HCT116 (cell line): ENCODE results near the gene SLITRK2. TPM values are rescaled to one million over a fixed set of nuclear protein-coding genes. Genes with fewer than 3 reads are reported as not detected.

ENCODE experiments used
- ATAC-seq: fragments of 200-7000 bp; cut with Tn5 transposase; 2 replicates; pipeline ENCODE4 v1.9.1; 2020; ENCODE audit warnings: mild to moderate bottlenecking, moderate library complexity
- BruUV-seq: library from RNA; stranded (reverse); fragments of 400-500 nt; replicated peaks from 2 replicates; lab custom pipeline; 2021; lab: Mats Ljungman, UMichigan
- CTCF ChIA-PET: fragments of 300-600 bp; sonication (Branson Sonifier 250); formaldehyde crosslinking; loops from one replicate; lab custom pipeline; 2021; ENCODE audit warnings: antibody characterized with exemption; lab: Charles Lee
- POLR2A ChIA-PET: fragments of 300-600, 350-600 bp; sonication (Branson Sonifier 250); formaldehyde crosslinking; loops from one replicate; lab custom pipeline; 2021; ENCODE audit warnings: antibody characterized with exemption; lab: Charles Lee
- RAD21 ChIA-PET, 2 experiments: fragments of 300-600 bp; sonication (Branson Sonifier 250); formaldehyde crosslinking; loops; one replicate each; lab custom pipeline; 2023; ENCODE audit warnings: low total read pairs in 2 of 2; ENCODE audit not compliant: uncharacterized antibody in 2 of 2, unreplicated experiment in 2 of 2, low non-redundant PET in 1 of 2; lab: Charles Lee
- DNase-seq: peaks from one replicate; pipeline ENCODE4 v3.0.0-alpha.2; 2010; ENCODE audit warnings: low read depth, low spot score
- H2AFZ ChIP-seq: fragments of 200-600 bp; shearing (Covaris generic), sonication (generic); 2 replicates; pipeline ENCODE4 v1.6.1; 2017; ENCODE audit warnings: low read depth, mixed run types, mixed read lengths, antibody characterized with exemption, low read length; ENCODE audit not compliant: poor library complexity, severe bottlenecking
- H3K27ac ChIP-seq: 2 replicates; pipeline ENCODE4 v1.5.1; 2012; ENCODE audit warnings: low read depth, low read length
- H3K27me3 ChIP-seq: fragments of 200-600 bp; sonication (generic); 2 replicates; pipeline ENCODE4 v1.6.1; 2016; ENCODE audit warnings: mixed run types, low read length, mixed read lengths; ENCODE audit not compliant: insufficient read depth
- H3K36me3 ChIP-seq, 2 experiments: fragments of 200-500 bp in 1 of 2; fragments of 200-600 bp in 1 of 2; sonication (Bioruptor generic) in 1 of 2; sonication (generic) in 1 of 2; 2 replicates each; pipeline versions ENCODE4 v1.5.1 to v1.6.1; 2014 to 2016; ENCODE audit warnings: low read length in 2 of 2, inconsistent platforms in 1 of 2, mixed read lengths in 1 of 2, mixed run types in 1 of 2; ENCODE audit not compliant: insufficient read depth in 2 of 2, control insufficient read depth in 1 of 2
- H3K4me1 ChIP-seq, 2 experiments: fragments of 200-600 bp in 1 of 2; sonication (generic) in 1 of 2; 2 replicates each; pipeline versions ENCODE4 v1.5.1 to v1.6.1; 2012 to 2017; ENCODE audit warnings: low read length in 2 of 2, inconsistent platforms in 1 of 2, mild to moderate bottlenecking in 1 of 2, mixed read lengths in 1 of 2, mixed run types in 1 of 2, moderate library complexity in 1 of 2; ENCODE audit not compliant: insufficient read depth in 2 of 2, control insufficient read depth in 1 of 2
- H3K4me2 ChIP-seq: fragments of 200-600 bp; sonication (generic); 2 replicates; pipeline ENCODE4 v1.6.1; 2017; ENCODE audit warnings: mixed run types, low read length, mixed read lengths
- H3K4me3 ChIP-seq, 2 experiments: fragments of 200-600 bp in 1 of 2; sonication (generic) in 1 of 2; replicated peaks in 1 of 2; 2 replicates each; pipeline ENCODE4 v1.5.1; 2011 to 2016; ENCODE audit warnings: low read length in 2 of 2, control low read depth in 1 of 2, low read depth in 1 of 2, mild to moderate bottlenecking in 1 of 2, mixed read lengths in 1 of 2, mixed run types in 1 of 2
- H3K79me2 ChIP-seq: fragments of 200-600 bp; sonication (generic); 2 replicates; pipeline ENCODE4 v1.6.1; 2017; ENCODE audit warnings: mild to moderate bottlenecking, mixed run types, low read length, moderate library complexity, mixed read lengths; ENCODE audit not compliant: insufficient read depth
- H3K9ac ChIP-seq: fragments of 200-600 bp; sonication (generic); 2 replicates; pipeline ENCODE4 v1.6.1; 2016; ENCODE audit warnings: low read length, mixed read lengths
- H3K9me2 ChIP-seq: fragments of 200-600 bp; sonication (generic), shearing (Covaris generic); 2 replicates; pipeline ENCODE4 v1.6.1; 2017; ENCODE audit warnings: mixed run types, mild to moderate bottlenecking, moderate library complexity; ENCODE audit not compliant: insufficient read depth
- H3K9me3 ChIP-seq, 2 experiments: fragments of 200-500 bp in 1 of 2; fragments of 200-600 bp in 1 of 2; sonication (Bioruptor generic) in 1 of 2; sonication (generic) in 1 of 2; 2 replicates each; pipeline ENCODE4 v1.6.1; 2014 to 2017; ENCODE audit warnings: low read length in 2 of 2, mixed read lengths in 2 of 2, inconsistent platforms in 1 of 2, low read depth in 1 of 2, mild to moderate bottlenecking in 1 of 2, mixed run types in 1 of 2, moderate library complexity in 1 of 2; ENCODE audit not compliant: control insufficient read depth in 1 of 2, insufficient read depth in 1 of 2
- H4K20me1 ChIP-seq: fragments of 200-600 bp; sonication (generic), shearing (Covaris generic); 2 replicates; pipeline ENCODE4 v1.6.1; 2017; ENCODE audit warnings: mixed run types, mild to moderate bottlenecking, moderate library complexity; ENCODE audit not compliant: insufficient read depth
- CEBPB ChIP-seq: IDR thresholded peaks from 2 replicates; pipeline ENCODE4 v1.6.1; 2012; ENCODE audit warnings: low read depth
- EGR1 ChIP-seq: IDR thresholded peaks from 2 replicates; pipeline ENCODE4 v1.6.1; 2012; ENCODE audit warnings: low read depth
- ELF1 ChIP-seq: IDR thresholded peaks from 2 replicates; pipeline ENCODE4 v1.6.1; 2012; ENCODE audit warnings: low read depth, borderline replicate concordance
- EZH2 ChIP-seq: fragments of 200-600 bp; sonication (generic); IDR thresholded peaks from 2 replicates; pipeline ENCODE4 v1.6.1; 2017; ENCODE audit warnings: antibody characterized with exemption, mixed run types
- EZH2phosphoT487 ChIP-seq: fragments of 200-600 bp; IDR thresholded peaks from 2 replicates; pipeline ENCODE4 v1.6.1; 2018; ENCODE audit warnings: antibody characterized with exemption, borderline replicate concordance
- FOSL1 ChIP-seq: IDR thresholded peaks from 2 replicates; pipeline ENCODE4 v1.6.1; 2012; ENCODE audit warnings: low read depth
- JUND ChIP-seq: IDR thresholded peaks from 2 replicates; pipeline ENCODE4 v1.6.1; 2012
- POLR2A ChIP-seq: IDR thresholded peaks from 2 replicates; pipeline ENCODE4 v1.7.0; 2011; ENCODE audit warnings: borderline replicate concordance; ENCODE audit not compliant: insufficient read depth, insufficient read length; ENCODE audit errors: extremely low read depth
- RAD21 ChIP-seq: IDR thresholded peaks from 2 replicates; pipeline ENCODE4 v1.6.1; 2012; ENCODE audit warnings: low read depth, mild to moderate bottlenecking
- SP1 ChIP-seq: IDR thresholded peaks from 2 replicates; pipeline ENCODE4 v1.6.1; 2012; ENCODE audit warnings: low read depth
- SRF ChIP-seq: IDR thresholded peaks from 2 replicates; pipeline ENCODE4 v1.6.1; 2012; ENCODE audit warnings: low read depth
- TCF7L2 ChIP-seq: IDR thresholded peaks from 2 replicates; pipeline ENCODE4 v1.7.0; 2011; ENCODE audit warnings: borderline replicate concordance, inconsistent platforms; ENCODE audit not compliant: insufficient read depth, insufficient read length; ENCODE audit errors: extremely low read depth
- YY1 ChIP-seq: IDR thresholded peaks from 2 replicates; pipeline ENCODE4 v1.6.1; 2011; ENCODE audit warnings: low read length, low read depth, moderate library complexity, mild to moderate bottlenecking; ENCODE audit not compliant: insufficient replicate concordance; ENCODE audit errors: extremely low read depth
- ZFX ChIP-seq: fragments of 450-650 bp; IDR thresholded peaks from 2 replicates; pipeline ENCODE4 v1.6.1; 2017
- intact Hi-C: fragments of 100-400 bp; cut with micrococcal nuclease; formaldehyde crosslinking; loops from 2 replicates; pipeline ENCODE4 v1.10.0; 2022
- total RNA-seq: library from RNA; stranded (reverse); gene quantifications from one replicate; pipeline ENCODE4 v1.2.1, GENCODE V29; 2021; ENCODE audit not compliant: unreplicated experiment
- TF ChIP-seq, protein P1 (sequence below), 3 experiments: fragments of 200-600 bp in 1 of 3; sonication (generic) in 1 of 3; IDR thresholded peaks in 2 of 3; conservative IDR thresholded peaks in 1 of 3; 2 replicates each; pipeline ENCODE4 v1.5.1; 2012 to 2017; ENCODE audit warnings: low read depth in 2 of 3, low read length in 2 of 3, antibody characterized with exemption in 1 of 3, borderline replicate concordance in 1 of 3, control low read depth in 1 of 3, mild to moderate bottlenecking in 1 of 3, mixed read lengths in 1 of 3, mixed run types in 1 of 3, moderate library complexity in 1 of 3; ENCODE audit not compliant: insufficient read depth in 1 of 3
- TF ChIP-seq, protein P2 (sequence below): IDR thresholded peaks from 2 replicates; pipeline ENCODE4 v1.6.1; 2012
- TF ChIP-seq, protein P3 (sequence below): IDR thresholded peaks from 2 replicates; pipeline ENCODE4 v1.6.1; 2012
- TF ChIP-seq, protein P4 (sequence below): IDR thresholded peaks from 2 replicates; pipeline ENCODE4 v1.6.1; 2011; ENCODE audit warnings: mild to moderate bottlenecking, low read length, moderate library complexity; ENCODE audit not compliant: insufficient replicate concordance; ENCODE audit errors: extremely low read depth
- TF ChIP-seq, protein P5 (sequence below): IDR thresholded peaks from 2 replicates; pipeline ENCODE4 v1.6.1; 2012; ENCODE audit warnings: low read depth

Gene SLITRK2
- total RNA-seq, 1 experiment from 2014 or later = not detected

DNA sequence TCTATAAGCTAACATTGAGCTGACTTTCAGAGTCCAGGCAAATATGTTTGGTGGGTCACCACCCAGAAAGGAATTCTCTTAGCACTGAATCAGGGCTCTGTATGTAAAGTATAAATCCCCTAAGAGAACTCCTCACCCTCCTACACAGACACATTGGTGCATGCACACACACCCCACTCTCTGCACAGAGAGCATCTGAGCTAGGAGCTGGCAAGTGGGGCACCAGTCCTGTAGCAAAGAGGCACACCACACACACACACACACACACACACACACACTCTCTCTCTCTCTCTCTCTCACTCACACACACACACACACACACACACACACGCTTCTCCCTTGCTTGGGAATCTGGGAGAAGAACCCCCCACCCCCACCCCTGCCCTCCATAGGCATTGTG lies 3.2 kb downstream of the SLITRK2 start:
- H3K4me2 ChIP-seq = no peak overlapping the region
- ChIA-PET RAD21 (no interaction called here), CTCF (no interaction called here), POLR2A (no interaction called here)
- no peaks in the 10 kb centered on the region for H3K79me2 ChIP-seq
- no peak overlapping the region for H3K9ac ChIP-seq
- H3K27me3 ChIP-seq = no peaks in the 10 kb centered on the region
- intact Hi-C loops = no loop called here
- DNase-seq (no peak), ATAC-seq (no peak)
- H3K36me3 ChIP-seq = no peaks in the 10 kb centered on the region
- TF ChIP-seq SP1 (no peak), EGR1 (no peak), TCF7L2 (no peak), SRF (no peak), FOSL1 (no peak), POLR2A (no peak), RAD21 (no peak), EZH2 (no peak), CEBPB (no peak), EZH2phosphoT487 (no peak), ZFX (no peak), JUND (no peak), ELF1 (no peak), YY1 (no peak)
- TF ChIP-seq, protein P1, sequence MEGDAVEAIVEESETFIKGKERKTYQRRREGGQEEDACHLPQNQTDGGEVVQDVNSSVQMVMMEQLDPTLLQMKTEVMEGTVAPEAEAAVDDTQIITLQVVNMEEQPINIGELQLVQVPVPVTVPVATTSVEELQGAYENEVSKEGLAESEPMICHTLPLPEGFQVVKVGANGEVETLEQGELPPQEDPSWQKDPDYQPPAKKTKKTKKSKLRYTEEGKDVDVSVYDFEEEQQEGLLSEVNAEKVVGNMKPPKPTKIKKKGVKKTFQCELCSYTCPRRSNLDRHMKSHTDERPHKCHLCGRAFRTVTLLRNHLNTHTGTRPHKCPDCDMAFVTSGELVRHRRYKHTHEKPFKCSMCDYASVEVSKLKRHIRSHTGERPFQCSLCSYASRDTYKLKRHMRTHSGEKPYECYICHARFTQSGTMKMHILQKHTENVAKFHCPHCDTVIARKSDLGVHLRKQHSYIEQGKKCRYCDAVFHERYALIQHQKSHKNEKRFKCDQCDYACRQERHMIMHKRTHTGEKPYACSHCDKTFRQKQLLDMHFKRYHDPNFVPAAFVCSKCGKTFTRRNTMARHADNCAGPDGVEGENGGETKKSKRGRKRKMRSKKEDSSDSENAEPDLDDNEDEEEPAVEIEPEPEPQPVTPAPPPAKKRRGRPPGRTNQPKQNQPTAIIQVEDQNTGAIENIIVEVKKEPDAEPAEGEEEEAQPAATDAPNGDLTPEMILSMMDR (IDR thresholded peaks at IDR 0.05 in 2 of 3, conservative IDR thresholded peaks at IDR 0.05 in 1 of 3; ENCODE audit: borderline replicate concordance in 1 of 3, insufficient read depth in 1 of 3, low read depth in 2 of 3, low read length in 2 of 3) = no peak
- TF ChIP-seq, protein P2, sequence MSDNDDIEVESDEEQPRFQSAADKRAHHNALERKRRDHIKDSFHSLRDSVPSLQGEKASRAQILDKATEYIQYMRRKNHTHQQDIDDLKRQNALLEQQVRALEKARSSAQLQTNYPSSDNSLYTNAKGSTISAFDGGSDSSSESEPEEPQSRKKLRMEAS = no peak
- TF ChIP-seq, protein P3, sequence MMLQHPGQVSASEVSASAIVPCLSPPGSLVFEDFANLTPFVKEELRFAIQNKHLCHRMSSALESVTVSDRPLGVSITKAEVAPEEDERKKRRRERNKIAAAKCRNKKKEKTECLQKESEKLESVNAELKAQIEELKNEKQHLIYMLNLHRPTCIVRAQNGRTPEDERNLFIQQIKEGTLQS = no peak
- TF ChIP-seq, protein P4, sequence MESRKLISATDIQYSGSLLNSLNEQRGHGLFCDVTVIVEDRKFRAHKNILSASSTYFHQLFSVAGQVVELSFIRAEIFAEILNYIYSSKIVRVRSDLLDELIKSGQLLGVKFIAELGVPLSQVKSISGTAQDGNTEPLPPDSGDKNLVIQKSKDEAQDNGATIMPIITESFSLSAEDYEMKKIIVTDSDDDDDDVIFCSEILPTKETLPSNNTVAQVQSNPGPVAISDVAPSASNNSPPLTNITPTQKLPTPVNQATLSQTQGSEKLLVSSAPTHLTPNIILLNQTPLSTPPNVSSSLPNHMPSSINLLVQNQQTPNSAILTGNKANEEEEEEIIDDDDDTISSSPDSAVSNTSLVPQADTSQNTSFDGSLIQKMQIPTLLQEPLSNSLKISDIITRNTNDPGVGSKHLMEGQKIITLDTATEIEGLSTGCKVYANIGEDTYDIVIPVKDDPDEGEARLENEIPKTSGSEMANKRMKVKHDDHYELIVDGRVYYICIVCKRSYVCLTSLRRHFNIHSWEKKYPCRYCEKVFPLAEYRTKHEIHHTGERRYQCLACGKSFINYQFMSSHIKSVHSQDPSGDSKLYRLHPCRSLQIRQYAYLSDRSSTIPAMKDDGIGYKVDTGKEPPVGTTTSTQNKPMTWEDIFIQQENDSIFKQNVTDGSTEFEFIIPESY = no peak
- TF ChIP-seq, protein P5, sequence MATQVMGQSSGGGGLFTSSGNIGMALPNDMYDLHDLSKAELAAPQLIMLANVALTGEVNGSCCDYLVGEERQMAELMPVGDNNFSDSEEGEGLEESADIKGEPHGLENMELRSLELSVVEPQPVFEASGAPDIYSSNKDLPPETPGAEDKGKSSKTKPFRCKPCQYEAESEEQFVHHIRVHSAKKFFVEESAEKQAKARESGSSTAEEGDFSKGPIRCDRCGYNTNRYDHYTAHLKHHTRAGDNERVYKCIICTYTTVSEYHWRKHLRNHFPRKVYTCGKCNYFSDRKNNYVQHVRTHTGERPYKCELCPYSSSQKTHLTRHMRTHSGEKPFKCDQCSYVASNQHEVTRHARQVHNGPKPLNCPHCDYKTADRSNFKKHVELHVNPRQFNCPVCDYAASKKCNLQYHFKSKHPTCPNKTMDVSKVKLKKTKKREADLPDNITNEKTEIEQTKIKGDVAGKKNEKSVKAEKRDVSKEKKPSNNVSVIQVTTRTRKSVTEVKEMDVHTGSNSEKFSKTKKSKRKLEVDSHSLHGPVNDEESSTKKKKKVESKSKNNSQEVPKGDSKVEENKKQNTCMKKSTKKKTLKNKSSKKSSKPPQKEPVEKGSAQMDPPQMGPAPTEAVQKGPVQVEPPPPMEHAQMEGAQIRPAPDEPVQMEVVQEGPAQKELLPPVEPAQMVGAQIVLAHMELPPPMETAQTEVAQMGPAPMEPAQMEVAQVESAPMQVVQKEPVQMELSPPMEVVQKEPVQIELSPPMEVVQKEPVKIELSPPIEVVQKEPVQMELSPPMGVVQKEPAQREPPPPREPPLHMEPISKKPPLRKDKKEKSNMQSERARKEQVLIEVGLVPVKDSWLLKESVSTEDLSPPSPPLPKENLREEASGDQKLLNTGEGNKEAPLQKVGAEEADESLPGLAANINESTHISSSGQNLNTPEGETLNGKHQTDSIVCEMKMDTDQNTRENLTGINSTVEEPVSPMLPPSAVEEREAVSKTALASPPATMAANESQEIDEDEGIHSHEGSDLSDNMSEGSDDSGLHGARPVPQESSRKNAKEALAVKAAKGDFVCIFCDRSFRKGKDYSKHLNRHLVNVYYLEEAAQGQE = no peak
- BruUV-seq = no TSS peak
- H2AFZ ChIP-seq = no peak overlapping the region
- no peaks in the 10 kb centered on the region for H3K4me1 ChIP-seq
- H3K4me3 ChIP-seq = no peak overlapping the region
- H3K9me2 ChIP-seq = no peaks in the 10 kb centered on the region
- no peaks in the 10 kb centered on the region for H3K9me3 ChIP-seq
- no peaks in the 10 kb centered on the region for H4K20me1 ChIP-seq
- H3K27ac ChIP-seq = no peak overlapping the region
